Chondrocyte (in vitro differentiated cells): ENCODE measurements around the gene SPSB4. TPM values are rescaled to one million over a fixed set of nuclear protein-coding genes. Genes with fewer than 3 reads are reported as not detected.
A peak's percentile ranks its signal among the peaks of the same experiment; 100 is the strongest.

Experiments used
- DNase-seq: peaks from one replicate; pipeline ENCODE4 v3.0.0; 2021; ENCODE audit warnings: mixed read lengths, low spot score
- H3K27ac Mint-ChIP-seq: one replicate; pipeline ENCODE4 v1.8.0; 2021; ENCODE audit warnings: mild to moderate bottlenecking, moderate library complexity, mixed read lengths; ENCODE audit not compliant: unreplicated experiment
- H3K27me3 Mint-ChIP-seq: 2 replicates; pipeline ENCODE4 v1.8.0; 2021; ENCODE audit warnings: low read depth, mixed read lengths
- H3K36me3 Mint-ChIP-seq: 2 replicates; pipeline ENCODE4 v1.8.0; 2021; ENCODE audit warnings: low read depth, mixed read lengths
- H3K4me1 Mint-ChIP-seq: 2 replicates; pipeline ENCODE4 v1.8.0; 2021; ENCODE audit warnings: low read depth, mild to moderate bottlenecking, mixed read lengths
- H3K4me3 Mint-ChIP-seq: one replicate; pipeline ENCODE4 v1.8.0; 2021; ENCODE audit warnings: mild to moderate bottlenecking, moderate library complexity, mixed read lengths; ENCODE audit not compliant: unreplicated experiment
- H3K9me3 Mint-ChIP-seq: 2 replicates; pipeline ENCODE4 v1.8.0; 2021; ENCODE audit warnings: low read depth, mixed read lengths
- CTCF ChIP-seq: fragments of 200-600 bp; sonication (generic); IDR thresholded peaks from 2 replicates; pipeline ENCODE4 v1.5.0; 2021; ENCODE audit warnings: antibody characterized with exemption, mild to moderate bottlenecking, moderate library complexity
- total RNA-seq: library from RNA; stranded (reverse); gene quantifications from 3 replicates; pipeline ENCODE4 v1.2.1, GENCODE V29; 2021

Gene SPSB4
- total RNA-seq, 1 donor from 2014 or later: 1.9 TPM

GRCh38 chr3:141047168-141047567 lies 4.0 kb upstream of the SPSB4 start:
- no peak overlapping the region for H3K4me3 Mint-ChIP-seq

GRCh38 chr3:141049681-141050080 lies 1.5 kb upstream of the SPSB4 start:
- no peak overlapping the region for H3K27ac Mint-ChIP-seq
- H3K36me3 Mint-ChIP-seq: no peaks in the 10 kb centered on the region
- H3K27me3 Mint-ChIP-seq: peaks cover 26% of the 10 kb centered on the region
- H3K9me3 Mint-ChIP-seq: no peaks in the 10 kb centered on the region
- peaks cover 13% of the 10 kb centered on the region for H3K4me1 Mint-ChIP-seq
- no peak overlapping the region for H3K4me3 Mint-ChIP-seq
- DNase-seq: no peak
- peak; percentile 61 for TF ChIP-seq CTCF

More at GRCh38 chr3:141047168-141047567, 4.0 kb upstream of the SPSB4 start:
- Mint-ChIP-seq H3K36me3 (no peaks in the 10 kb centered on the region), H3K27ac (no peak overlapping the region), H3K9me3 (no peaks in the 10 kb centered on the region), H3K27me3 (peaks cover 26% of the 10 kb centered on the region), H3K4me1 (peaks cover 3% of the 10 kb centered on the region)
- no peak for TF ChIP-seq CTCF
- DNase-seq: no peak

- Mint-ChIP-seq H3K4me3 (peak overlapping the region; percentile 82), H3K27ac (no peak overlapping the region), H3K36me3 (no peaks in the 10 kb centered on the region), H3K27me3 (peaks cover 27% of the 10 kb centered on the region), H3K9me3 (no peaks in the 10 kb centered on the region), H3K4me1 (peaks cover 13% of the 10 kb centered on the region)
- TF ChIP-seq CTCF: peak; percentile 19
- DNase-seq: no peak
These were observed 475 bp downstream of the SPSB4 start for GRCh38 chr3:141051443-141052200.

GRCh38 chr3:141052201-141053069 lies 1.3 kb downstream of the SPSB4 start:
- DNase-seq: no peak
- Mint-ChIP-seq H3K27ac (peak overlapping the region; percentile 19), H3K4me1 (peaks cover 13% of the 10 kb centered on the region), H3K36me3 (no peaks in the 10 kb centered on the region), H3K9me3 (no peaks in the 10 kb centered on the region), H3K27me3 (peaks cover 25% of the 10 kb centered on the region), H3K4me3 (peak overlapping the region; percentile 82)
- no peak for TF ChIP-seq CTCF

- no peak for DNase-seq
- Mint-ChIP-seq H3K36me3 (no peaks in the 10 kb centered on the region), H3K9me3 (peaks cover 4% of the 10 kb centered on the region), H3K27ac (no peak overlapping the region), H3K4me3 (no peak overlapping the region), H3K4me1 (peaks cover 13% of the 10 kb centered on the region), H3K27me3 (peaks cover 7% of the 10 kb centered on the region)
- no peak for TF ChIP-seq CTCF
These were observed 4.0 kb downstream of the SPSB4 start for GRCh38 chr3:141055136-141055535.
